Left ventricle myocardium inferior (tissue), 1 donor: ENCODE data around the gene RPS6KA4. TPM values are rescaled to one million over a fixed set of nuclear protein-coding genes. Genes with fewer than 3 reads are reported as not detected.
"Not testable (repeated sequence)": the region's sequence is repeated elsewhere in the genome, so short reads cannot be mapped to it uniquely, and the experiment has no call there.

ENCODE experiments used
- DNase-seq: peaks from one replicate; pipeline ENCODE4 v3.0.0-alpha.2; 2020
- H3K27ac ChIP-seq: fragments of 200-600 bp; replicated peaks from 2 replicates; pipeline ENCODE4 v1.8.0; 2021
- H3K27me3 ChIP-seq: fragments of 200-600 bp; 2 replicates; pipeline ENCODE4 v1.8.0; 2021; ENCODE audit warnings: low read depth
- H3K36me3 ChIP-seq: fragments of 200-600 bp; 2 replicates; pipeline ENCODE4 v1.8.0; 2021
- H3K4me1 ChIP-seq: fragments of 200-600 bp; 2 replicates; pipeline ENCODE4 v1.8.0; 2021
- H3K4me3 ChIP-seq: fragments of 200-600 bp; 2 replicates; pipeline ENCODE4 v1.8.0; 2021; ENCODE audit warnings: mild to moderate bottlenecking, moderate library complexity
- H3K9me3 ChIP-seq: fragments of 200-600 bp; replicated peaks from 2 replicates; pipeline ENCODE4 v1.8.0; 2021
- CTCF ChIP-seq: fragments of 200-600 bp; IDR thresholded peaks from 2 replicates; pipeline ENCODE4 v1.8.0; 2021; ENCODE audit warnings: antibody characterized with exemption, mild to moderate bottlenecking, borderline replicate concordance
- intact Hi-C: fragments of 100-400 bp; cut with micrococcal nuclease; formaldehyde crosslinking; loops from one replicate; pipeline ENCODE4 v1.11.0; 2022
- total RNA-seq: library from RNA; stranded (reverse); fragmentation: NEBNext Ultra II Directional; extraction: Animal tissue kit (Norgen Biotek cat#: 25700); gene quantifications from one replicate; pipeline ENCODE4 v1.2.1, GENCODE V29; 2021
- donor health status: DM: no; HTN: yes; CAD: no; lungs with severe emphysema.

RPS6KA4 gene
- total RNA-seq, 1 donor from 2014 or later, result 16.8 TPM

- Histone ChIP-seq H3K36me3 (peaks cover 14% of the 10 kb centered on the region), H3K4me3 (no peak overlapping the region), H3K4me1 (peaks cover 13% of the 10 kb centered on the region), H3K27ac (no peak overlapping the region), H3K9me3 (peaks cover 6% of the 10 kb centered on the region), H3K27me3 (no peaks in the 10 kb centered on the region)
- TF ChIP-seq CTCF, result no peak
- intact Hi-C loops, result no loop called here
- no peak for DNase-seq
Observed at GRCh38 chr11:64323373-64323772, 35.6 kb upstream of the RPS6KA4 start.

- H3K9me3 ChIP-seq, H3K27ac ChIP-seq, H3K27me3 ChIP-seq, H3K4me3 ChIP-seq, DNase-seq, intact Hi-C loops: not testable (repeated sequence)
- Histone ChIP-seq H3K36me3 (peaks cover 14% of the 10 kb centered on the region), H3K4me1 (peaks cover 10% of the 10 kb centered on the region)
Observed at GRCh38 chr11:64323984-64324383, 35.0 kb upstream of the RPS6KA4 start.

- intact Hi-C loops, result no loop called here
- peaks cover 12% of the 10 kb centered on the region for H3K4me1 ChIP-seq
- peaks cover 14% of the 10 kb centered on the region for H3K36me3 ChIP-seq
- DNase-seq, result no peak
- no peak for TF ChIP-seq CTCF
- no peak overlapping the region for H3K27ac ChIP-seq
- H3K4me3 ChIP-seq, result no peak overlapping the region
- H3K9me3 ChIP-seq, result peaks cover 6% of the 10 kb centered on the region
- H3K27me3 ChIP-seq, result no peaks in the 10 kb centered on the region
Observed at GRCh38 chr11:64324692-64325469, 34.1 kb upstream of the RPS6KA4 start.

GRCh38 chr11:64327375-64327774, 31.6 kb upstream of the RPS6KA4 start:
- intact Hi-C loops, result no loop called here
- H3K27ac ChIP-seq, result no peak overlapping the region
- no peak for DNase-seq
- peaks cover 5% of the 10 kb centered on the region for H3K27me3 ChIP-seq
- H3K4me1 ChIP-seq, result peaks cover 22% of the 10 kb centered on the region
- TF ChIP-seq CTCF, result no peak
- no peak overlapping the region for H3K4me3 ChIP-seq
- H3K36me3 ChIP-seq, result peaks cover 4% of the 10 kb centered on the region
- H3K9me3 ChIP-seq, result peaks cover 6% of the 10 kb centered on the region

- Histone ChIP-seq H3K9me3 (peaks cover 6% of the 10 kb centered on the region), H3K27me3 (peaks cover 5% of the 10 kb centered on the region), H3K4me3 (no peak overlapping the region), H3K27ac (no peak overlapping the region), H3K4me1 (peaks cover 22% of the 10 kb centered on the region), H3K36me3 (peaks cover under 1% of the 10 kb centered on the region)
- TF ChIP-seq CTCF, result no peak
- DNase-seq, result no peak
- intact Hi-C loops, result no loop called here
Observed at GRCh38 chr11:64327993-64328392, 31.0 kb upstream of the RPS6KA4 start.

GRCh38 chr11:64330888-64331287, 28.1 kb upstream of the RPS6KA4 start:
- intact Hi-C loops, result no loop called here

More at GRCh38 chr11:64330888-64331287, 28.1 kb upstream of the RPS6KA4 start:
- Histone ChIP-seq H3K36me3 (no peaks in the 10 kb centered on the region), H3K27ac (no peak overlapping the region), H3K4me1 (peaks cover 22% of the 10 kb centered on the region), H3K9me3 (peaks cover 6% of the 10 kb centered on the region), H3K4me3 (no peak overlapping the region), H3K27me3 (peaks cover 5% of the 10 kb centered on the region)
- no peak for DNase-seq
- TF ChIP-seq CTCF, result no peak
